ENCODE measurements around the gene LRRC8B. TPM values are rescaled to one million over a fixed set of nuclear protein-coding genes. Genes with fewer than 3 reads are reported as not detected.

LRRC8B gene
- total RNA-seq, 6 experiments from 2014 or later, result 0.07 to 0.57 (median 0.15) TPM

DNA sequence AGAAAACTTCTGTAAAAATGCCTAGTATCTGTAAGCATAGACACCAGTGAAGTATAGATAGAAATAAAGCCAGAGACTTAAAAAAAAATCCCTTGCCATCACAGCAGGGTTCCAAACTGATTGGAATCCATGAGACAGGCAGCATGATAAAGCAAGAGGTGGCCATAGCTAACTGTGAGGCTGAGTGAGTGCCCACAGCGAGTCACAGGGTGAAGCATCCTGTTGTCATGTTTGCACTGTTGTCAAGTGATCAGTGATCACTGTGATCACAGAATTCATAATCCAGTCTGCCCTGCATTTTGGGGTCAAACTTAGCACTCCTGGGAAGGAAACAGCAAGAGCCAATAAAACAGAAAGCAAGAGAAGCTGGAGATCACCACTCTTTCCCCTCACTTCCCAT is 33.3 kb downstream of the LRRC8B start:
- no peak for TF ChIP-seq CTCF (IDR thresholded peaks at IDR 0.05)
- H3K4me1 Mint-ChIP-seq (ENCODE audit: low read depth), result no peaks in the 10 kb centered on the region
- peaks cover 3% of the 10 kb centered on the region; the same call in 1 of the 2 replicates for H3K27me3 Mint-ChIP-seq (ENCODE audit: insufficient read depth)
- no peak overlapping the region for H3K4me3 Mint-ChIP-seq
- H3K9me3 Mint-ChIP-seq, result no peaks in the 10 kb centered on the region
- no peak for DNase-seq
- no peaks in the 10 kb centered on the region for H3K36me3 Mint-ChIP-seq (ENCODE audit: low read depth)
- H3K27ac Mint-ChIP-seq, result no peak overlapping the region

- no peak for TF ChIP-seq CTCF (IDR thresholded peaks at IDR 0.05)
- Mint-ChIP-seq H3K9me3 (no peaks in the 10 kb centered on the region), H3K4me1 (ENCODE audit: low read depth) (no peaks in the 10 kb centered on the region), H3K27me3 (ENCODE audit: insufficient read depth) (peaks cover 2% of the 10 kb centered on the region; the same call in 1 of the 2 replicates), H3K36me3 (ENCODE audit: low read depth) (no peaks in the 10 kb centered on the region), H3K27ac (no peak overlapping the region), H3K4me3 (no peak overlapping the region)
- no peak for DNase-seq
These were observed 39.5 kb downstream of the LRRC8B start for GRCh38 chr1:89563957-89564604.

- H3K27me3 Mint-ChIP-seq (ENCODE audit: insufficient read depth), result no peaks in the 10 kb centered on the region; the same call in 1 of the 2 replicates
- H3K27ac Mint-ChIP-seq, result no peak overlapping the region
- no peaks in the 10 kb centered on the region for H3K9me3 Mint-ChIP-seq
- no peak for TF ChIP-seq CTCF (IDR thresholded peaks at IDR 0.05)
- DNase-seq, result no peak
- H3K4me3 Mint-ChIP-seq, result no peak overlapping the region
- no peaks in the 10 kb centered on the region for H3K36me3 Mint-ChIP-seq (ENCODE audit: low read depth)
- H3K4me1 Mint-ChIP-seq (ENCODE audit: low read depth), result no peaks in the 10 kb centered on the region
These were observed 40.9 kb downstream of the LRRC8B start for GRCh38 chr1:89565521-89565920.

- H3K4me3 Mint-ChIP-seq, result no peak overlapping the region
- H3K36me3 Mint-ChIP-seq (ENCODE audit: low read depth), result no peaks in the 10 kb centered on the region
- H3K4me1 Mint-ChIP-seq (ENCODE audit: low read depth), result no peaks in the 10 kb centered on the region
- no peak for DNase-seq
- TF ChIP-seq CTCF (IDR thresholded peaks at IDR 0.05), result no peak
- H3K27ac Mint-ChIP-seq, result no peak overlapping the region
- H3K9me3 Mint-ChIP-seq, result no peaks in the 10 kb centered on the region
- no peaks in the 10 kb centered on the region; the same call in 1 of the 2 replicates for H3K27me3 Mint-ChIP-seq (ENCODE audit: insufficient read depth)
These were observed 42.1 kb downstream of the LRRC8B start for GRCh38 chr1:89566761-89567174.

DNA sequence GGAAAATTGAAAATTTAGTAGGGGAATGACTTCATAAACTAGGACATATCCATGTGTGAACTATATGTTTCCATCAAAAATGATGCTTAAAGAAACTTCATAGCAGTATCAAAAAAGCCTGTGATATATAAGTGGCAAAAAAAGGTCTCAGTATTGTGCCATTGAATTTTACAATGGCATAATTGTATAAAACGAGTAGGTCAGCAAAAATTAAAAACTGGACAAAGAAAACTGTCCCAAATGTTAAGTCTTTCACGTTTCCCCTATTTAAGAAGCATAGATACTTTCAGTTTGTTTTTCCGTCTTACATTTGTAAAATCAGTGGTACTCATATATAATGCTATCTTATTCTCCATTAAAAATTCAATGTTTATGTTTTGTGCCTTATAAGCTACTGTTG is 43.2 kb downstream of the LRRC8B start:
- no peak overlapping the region for H3K27ac Mint-ChIP-seq

More for the DNA sequence above, 43.2 kb downstream of the LRRC8B start:
- no peak for DNase-seq
- H3K36me3 Mint-ChIP-seq (ENCODE audit: low read depth), result no peaks in the 10 kb centered on the region
- no peaks in the 10 kb centered on the region for H3K4me1 Mint-ChIP-seq (ENCODE audit: low read depth)
- no peak for TF ChIP-seq CTCF (IDR thresholded peaks at IDR 0.05)
- no peaks in the 10 kb centered on the region for H3K9me3 Mint-ChIP-seq
- no peak overlapping the region for H3K4me3 Mint-ChIP-seq
- H3K27me3 Mint-ChIP-seq (ENCODE audit: insufficient read depth), result no peaks in the 10 kb centered on the region
